ENCODE results near the gene CPSF4.

The CPSF4 gene

GRCh38 chr7:99438573-99439480, at the start of gene CPSF4, which contains the start of gene PTCD1:
CPSF4 (plus strand) TSS chr7:99438943; CDS start chr7:99439083, 140 bp downstream.
PTCD1 (minus strand) TSS chr7:99438798; CDS start chr7:99435242, 3,556 bp downstream.
- DNase-seq: peak; percentile 55 to 77

- DNase-seq: no peak
Measured at GRCh38 chr7:99389772-99390171, 49.0 kb upstream of the CPSF4 start.

GRCh38 chr7:99390941-99391602, 47.7 kb upstream of the CPSF4 start:
- no peak for DNase-seq

DNA sequence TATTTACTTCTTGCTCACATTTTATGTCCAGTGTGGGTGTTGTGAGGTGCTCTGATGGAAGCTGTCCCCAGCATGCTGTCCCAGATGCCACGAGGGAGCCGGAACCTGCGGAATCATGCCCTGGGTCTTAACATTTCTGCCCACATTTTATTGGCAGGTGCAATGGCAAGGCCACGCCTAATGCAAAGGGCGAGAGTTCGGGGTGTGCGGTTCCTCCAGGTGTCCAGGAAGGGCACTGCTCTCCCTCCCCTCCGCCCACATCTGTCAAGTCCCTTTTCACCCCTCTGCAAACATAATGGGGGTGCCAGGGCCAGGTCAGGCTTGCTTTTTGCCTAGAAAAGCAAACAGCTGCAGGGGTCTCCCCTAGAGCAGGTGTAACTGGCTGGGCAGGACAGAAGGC, 46.7 kb upstream of the CPSF4 start:
- no peak for DNase-seq

- no peak for DNase-seq
Measured at GRCh38 chr7:99392659-99393354, 45.9 kb upstream of the CPSF4 start.

DNA sequence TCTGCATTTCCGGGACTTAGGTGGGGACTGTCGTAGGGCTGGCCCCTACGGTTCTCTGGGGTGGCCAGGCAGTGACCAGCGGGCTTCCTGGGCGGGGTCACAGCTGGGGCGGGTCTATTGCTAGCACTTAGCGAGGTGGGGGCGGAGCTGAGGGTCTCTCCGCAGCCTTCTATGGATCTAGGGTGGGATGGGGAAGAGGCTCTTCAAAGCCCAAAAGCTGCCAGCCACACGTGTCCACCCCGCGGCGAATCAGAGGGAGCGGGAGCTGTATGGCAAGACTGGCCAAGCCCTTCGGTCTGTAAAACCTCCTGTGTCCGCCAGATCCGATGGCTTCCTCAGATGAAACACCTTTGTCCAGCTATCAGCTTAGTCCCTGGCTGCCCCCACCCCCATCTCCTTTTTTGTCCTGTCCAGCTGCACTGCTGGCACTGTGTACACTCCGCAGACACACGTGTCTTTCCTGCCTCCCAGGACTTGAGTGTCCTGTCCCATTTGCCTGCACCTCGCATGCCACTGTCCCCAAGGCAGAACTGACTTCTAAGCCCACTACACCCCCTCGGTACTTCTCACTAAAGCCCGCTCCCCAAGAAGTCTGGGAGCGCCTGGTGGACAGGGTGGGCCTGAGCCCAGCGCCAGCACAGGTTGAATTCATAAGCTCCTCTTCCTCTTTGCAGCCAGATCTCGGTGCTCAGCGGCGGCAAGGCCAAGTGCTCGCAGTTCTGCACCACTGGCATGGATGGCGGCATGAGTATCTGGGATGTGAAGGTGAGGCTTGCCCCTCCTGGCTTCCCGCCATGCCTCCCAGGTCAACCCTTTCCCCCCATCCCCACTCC, 45.2 kb upstream of the CPSF4 start:
- no peak for DNase-seq

DNA sequence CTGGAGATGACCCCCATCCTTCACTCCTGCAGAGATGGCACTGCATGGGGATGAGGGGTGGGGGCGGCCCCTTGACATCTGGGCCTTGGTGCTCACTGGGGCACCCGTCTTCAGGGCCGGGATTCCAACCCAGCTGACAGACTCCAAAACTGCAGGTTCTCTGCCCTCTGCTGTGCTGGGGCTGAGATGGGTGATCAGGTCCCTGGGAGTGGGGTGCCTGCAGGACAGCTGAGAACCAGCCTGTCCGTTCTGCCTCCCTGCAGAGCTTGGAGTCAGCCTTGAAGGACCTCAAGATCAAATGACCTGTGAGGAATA, 44.6 kb upstream of the CPSF4 start:
- no peak for DNase-seq

- DNase-seq: no peak
Measured at GRCh38 chr7:99395616-99396327, 43.0 kb upstream of the CPSF4 start.

GRCh38 chr7:99396418-99397296, 42.1 kb upstream of the CPSF4 start:
- no peak for DNase-seq

DNA sequence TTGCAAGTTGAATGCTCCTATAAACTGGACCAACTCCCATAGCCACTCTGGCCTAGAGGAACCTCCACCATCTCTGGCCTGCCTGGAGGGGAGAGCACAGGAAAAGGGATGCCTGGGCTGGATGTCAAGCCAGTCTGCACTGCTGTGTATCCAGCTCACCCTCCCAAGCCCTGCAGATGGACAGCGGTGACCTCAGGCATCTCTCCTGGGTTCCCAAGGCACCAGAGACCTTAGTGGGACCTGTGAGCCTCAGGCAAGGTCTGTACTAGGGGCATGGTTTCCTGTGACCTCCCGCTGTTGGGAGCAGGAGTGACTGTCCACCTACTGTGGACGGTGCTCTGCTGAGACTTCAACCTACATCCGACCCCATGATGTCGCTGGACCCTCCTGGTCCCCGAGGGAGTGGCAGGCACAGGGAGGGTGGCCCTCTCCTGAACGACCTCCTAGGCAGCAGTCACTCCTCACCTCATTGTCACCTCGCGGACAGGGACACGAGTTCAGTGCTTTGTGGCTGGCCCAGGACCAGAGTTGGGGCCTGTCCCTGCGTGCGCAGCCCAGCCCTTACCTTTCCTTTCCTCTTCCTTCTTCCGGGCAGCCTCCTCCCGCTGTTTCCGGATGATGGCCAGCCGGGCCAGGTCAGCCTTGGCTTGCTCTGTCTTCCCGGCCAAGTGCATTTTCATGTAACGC, 41.3 kb upstream of the CPSF4 start:
- no peak for DNase-seq

DNA sequence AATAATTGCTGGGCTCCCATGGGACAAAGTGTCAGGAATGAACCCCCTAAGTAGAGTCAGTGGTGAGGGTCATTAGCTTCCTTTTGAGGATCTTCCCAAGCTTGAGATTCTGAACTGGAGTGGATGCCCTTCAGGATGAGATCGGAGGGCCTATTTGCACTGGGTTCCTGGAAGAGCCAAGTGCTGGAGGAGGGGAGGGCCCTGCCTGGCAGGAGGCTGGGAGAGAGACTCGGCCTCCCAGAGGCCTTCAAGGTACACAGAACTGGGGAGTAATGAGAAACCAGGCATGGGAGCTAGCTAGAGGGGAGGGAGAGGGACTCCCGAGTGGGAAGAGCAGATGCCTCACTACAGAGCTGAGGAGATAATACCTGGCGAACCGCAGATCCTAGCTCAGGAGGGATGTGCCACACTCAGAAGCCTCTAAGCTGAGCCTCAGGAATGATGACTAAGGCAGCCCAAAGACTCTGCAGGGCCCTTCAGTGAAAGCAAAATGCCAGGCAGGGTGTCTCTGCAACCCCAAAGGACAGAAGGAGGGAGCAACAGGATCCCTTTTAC, 39.8 kb upstream of the CPSF4 start:
- no peak for DNase-seq

- DNase-seq: no peak
Measured at GRCh38 chr7:99399597-99399996, 39.1 kb upstream of the CPSF4 start.

DNA sequence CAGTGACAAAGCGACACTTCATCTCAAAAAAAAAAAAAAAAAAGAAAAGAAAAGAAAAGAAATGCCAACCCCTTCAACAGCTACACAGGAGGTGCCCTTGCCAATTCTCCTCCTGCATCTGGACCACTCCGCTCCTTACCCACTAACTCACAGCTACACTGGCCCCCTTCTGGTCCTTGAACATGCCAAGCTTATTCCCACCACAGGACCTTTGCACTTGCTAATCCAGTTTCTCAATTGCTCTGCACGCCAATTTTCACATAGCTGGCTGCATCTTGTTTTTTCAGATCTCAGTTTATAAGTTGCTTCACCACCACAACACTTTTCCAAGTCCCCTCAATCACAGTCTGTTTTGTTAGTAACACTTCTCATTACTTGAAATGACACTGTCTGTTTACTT, 35.9 kb upstream of the CPSF4 start:
- DNase-seq: no peak

DNA sequence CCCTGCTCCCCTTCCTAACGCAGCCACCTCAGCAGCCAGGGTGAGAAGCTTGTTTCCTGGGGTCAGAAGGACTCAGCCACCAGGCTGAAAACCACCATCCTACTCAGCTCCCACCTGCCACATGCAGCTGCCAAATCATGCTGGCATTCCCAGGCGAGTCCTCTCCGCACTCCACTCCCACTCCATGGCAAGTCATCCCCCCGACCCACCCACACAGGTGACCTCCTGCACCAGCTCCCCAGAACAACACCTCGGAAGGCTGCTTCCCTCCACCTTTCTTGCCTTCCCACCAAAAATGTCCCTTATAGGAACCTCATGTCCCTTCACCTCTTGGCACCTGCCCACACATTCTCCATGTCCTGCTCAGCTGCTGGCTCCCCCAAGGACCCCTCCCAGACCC, 35.0 kb upstream of the CPSF4 start:
- no peak for DNase-seq

DNA sequence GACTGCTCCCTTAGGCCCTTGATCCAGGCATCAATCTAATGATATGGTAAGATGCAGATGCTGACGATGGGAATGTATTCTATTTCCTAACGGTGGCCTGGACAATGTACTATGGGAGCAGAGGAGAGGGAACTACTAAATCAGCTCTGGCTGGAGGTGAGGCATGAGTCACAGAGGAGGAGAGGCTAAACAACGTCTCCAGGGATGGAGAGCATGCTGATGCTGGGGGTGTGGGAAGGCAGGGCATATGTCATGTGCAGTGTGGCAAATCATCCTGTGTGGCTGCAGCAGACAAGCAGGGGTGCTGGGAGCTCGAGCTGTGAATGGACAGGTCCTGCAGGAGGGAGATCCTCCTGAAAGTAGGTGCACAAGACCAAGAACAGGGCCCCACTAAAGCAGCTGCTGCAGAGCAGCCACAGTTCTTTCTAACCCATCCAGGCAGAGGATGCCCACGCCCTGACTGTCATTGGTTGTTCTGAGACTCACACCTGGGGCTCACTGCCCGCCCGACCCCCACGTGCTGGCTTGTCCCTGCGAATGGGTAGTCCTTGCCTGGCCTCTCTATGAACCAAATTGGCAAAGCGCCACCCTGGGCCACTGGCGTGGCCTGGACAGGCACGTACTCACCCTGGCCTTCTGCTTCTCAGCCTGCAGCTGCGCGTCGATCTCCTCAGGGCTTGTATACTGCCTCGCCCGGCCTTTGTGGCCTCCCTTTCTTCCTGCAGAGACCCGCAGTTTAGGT, 34.3 kb upstream of the CPSF4 start:
- no peak for DNase-seq

- no peak for DNase-seq
Measured at GRCh38 chr7:99404977-99405320, 33.8 kb upstream of the CPSF4 start.

DNA sequence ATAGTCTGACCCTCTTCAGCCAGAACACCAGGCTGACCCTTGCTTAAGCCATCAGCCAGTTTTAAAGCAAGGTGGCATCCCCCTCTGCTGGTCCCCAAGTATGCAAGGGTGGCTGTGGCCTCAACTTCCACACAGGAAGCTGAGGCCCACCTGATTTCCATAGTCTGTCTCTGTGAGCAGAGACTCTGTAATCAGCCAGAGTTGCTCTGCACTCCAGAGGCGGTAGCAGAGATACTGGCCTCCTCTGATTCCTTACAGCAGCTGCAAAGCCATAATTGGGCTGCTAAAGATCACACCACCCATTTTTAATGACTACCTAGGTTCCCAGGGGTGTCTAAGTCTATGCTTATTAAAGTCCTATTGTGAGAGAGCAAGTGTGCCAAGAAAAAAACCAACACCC, 32.2 kb upstream of the CPSF4 start:
- DNase-seq: no peak

- no peak for DNase-seq
Measured at GRCh38 chr7:99407872-99408378, 30.8 kb upstream of the CPSF4 start.
